A549 (cell line): ENCODE measurements around the gene CNNM2.

Experiments
- CTCF ChIP-seq: fragments of >200 bp; sonication (Bioruptor Twin); formaldehyde crosslinking; IDR thresholded peaks from 3 replicates; pipeline ENCODE4 v1.5.1; 2016
- KDM1A ChIP-seq: fragments of 200-600 bp; sonication (generic); IDR thresholded peaks from 2 replicates; pipeline ENCODE4 v1.6.1; 2016; ENCODE audit warnings: low read depth, mild to moderate bottlenecking
- MAFK ChIP-seq: fragments of 450-650 bp; IDR thresholded peaks from 2 replicates; pipeline ENCODE4 v1.6.1; 2014; ENCODE audit not compliant: partially characterized antibody
- MAZ ChIP-seq: fragments of 150-350 bp; IDR thresholded peaks from 2 replicates; pipeline ENCODE4 v1.6.1; 2014; ENCODE audit warnings: antibody characterized with exemption, low read depth, low read length, borderline replicate concordance
- POLR2A ChIP-seq: IDR thresholded peaks from 2 replicates; pipeline ENCODE4 v1.6.1; 2012; ENCODE audit warnings: mild to moderate bottlenecking, low read length

GRCh38 chr10:102872163-102872562 is 45.9 kb upstream of the CNNM2 start:
- TF ChIP-seq CTCF (no peak), MAFK (no peak), POLR2A (no peak), MAZ (no peak), KDM1A (no peak)
